K562 (cell line): ENCODE measurements around the gene ATF5. TPM values are rescaled to one million over a fixed set of nuclear protein-coding genes. Genes with fewer than 3 reads are reported as not detected.
A peak's percentile ranks its signal among the peaks of the same experiment; 100 is the strongest.

ENCODE experiments used
- BRD4 ChIP-seq: fragments of 200-600 bp; sonication (generic); IDR thresholded peaks from 2 replicates; pipeline ENCODE4 v1.6.1; 2017; ENCODE audit warnings: inconsistent platforms
- NBN ChIP-seq: fragments of 450-650 bp; IDR thresholded peaks from 2 replicates; pipeline ENCODE4 v1.6.1; 2016; ENCODE audit warnings: low read depth, mild to moderate bottlenecking
- NCOA6 ChIP-seq: fragments of 450-650 bp; IDR thresholded peaks from 2 replicates; pipeline ENCODE4 v1.6.1; 2017; ENCODE audit warnings: mild to moderate bottlenecking
- PBX2 ChIP-seq, 2 experiments: IDR thresholded peaks in 1 of 2; conservative IDR thresholded peaks in 1 of 2; 2 replicates each; pipeline ENCODE4 v1.6.1; 2016; ENCODE audit warnings: low read depth in 2 of 2, mild to moderate bottlenecking in 1 of 2, missing compliant biosample characterization in 1 of 2, missing genetic modification characterization in 1 of 2, moderate library complexity in 1 of 2
- RAD21 ChIP-seq, 2 experiments: fragments of 250-450 bp in 1 of 2; fragments of 450-650 bp in 1 of 2; sonication (Bioruptor Pico) in 1 of 2; formaldehyde crosslinking in 1 of 2; IDR thresholded peaks in 1 of 2; conservative IDR thresholded peaks in 1 of 2; 2 replicates each; pipeline versions ENCODE4 v1.4.0 to v1.8.0; 2020 to 2022; ENCODE audit warnings: mild to moderate bottlenecking in 2 of 2, moderate library complexity in 1 of 2
- RREB1 ChIP-seq: fragments of 250-450 bp; sonication (Bioruptor Pico); IDR thresholded peaks from 2 replicates; pipeline ENCODE4 v1.4.0; 2020
- SAFB2 ChIP-seq: fragments of 200-400 bp; formaldehyde crosslinking; IDR thresholded peaks from 2 replicates; pipeline ENCODE4 v1.6.1; 2018; ENCODE audit warnings: borderline replicate concordance, low read length, low read depth, moderate library complexity; ENCODE audit not compliant: severe bottlenecking
- ZNF518B ChIP-seq: fragments of 250-450 bp; sonication (Bioruptor Pico); IDR thresholded peaks from 2 replicates; pipeline ENCODE4 v1.5.0; 2021; ENCODE audit warnings: mild to moderate bottlenecking, moderate library complexity
- ZNF586 ChIP-seq: fragments of 450-650 bp; formaldehyde crosslinking; conservative IDR thresholded peaks from 2 replicates; pipeline ENCODE4 v1.4.0; 2020; ENCODE audit warnings: mild to moderate bottlenecking, moderate library complexity
- ZNF830 ChIP-seq: fragments of 250-450 bp; sonication (Bioruptor Pico); IDR thresholded peaks from 2 replicates; pipeline ENCODE4 v1.5.0; 2021; ENCODE audit warnings: mild to moderate bottlenecking
- polyA plus RNA-seq, 8 experiments: library from polyadenylated mRNA; depleted of rRNA in 4 of 8; stranded (reverse) in 5 of 8; unstranded in 3 of 8; fragments of >200 nt; fragmentation: Nextera tagmentation in 2 of 8; fragmentation: Illumina TruSeq in 1 of 8; extraction: Ambion mirVana in 2 of 8; extraction: Trizol in 1 of 8; gene quantifications; 2 replicates each; pipeline versions ENCODE4 v1.2.1 to v1.2.3, GENCODE V29; 2011 to 2014; ENCODE audit warnings: inconsistent platforms in 1 of 8, missing spikeins in 1 of 8
- total RNA-seq, 7 experiments: library from RNA; depleted of rRNA in 6 of 7; stranded (reverse); fragments of >200 nt in 6 of 7; fragmentation: Illumina TruSeq in 2 of 7; extraction: Trizol in 2 of 7; gene quantifications; 2 replicates each; pipeline versions ENCODE4 v1.2.1 to v1.2.3, GENCODE V29; 2011 to 2021; ENCODE audit warnings: low replicate concordance in 1 of 7

Gene ATF5
- total and polyA plus RNA-seq, 9 of the 15 experiments (the other 6 are each of a cell fraction or from before 2014, with no cell fraction given), result 3.0 to 57.6 (median 11.1) TPM

GRCh38 chr19:49924004-49924880 is 4.8 kb upstream of the ATF5 start (continued):
- no peak for TF ChIP-seq PBX2 (CRISPR knock-in tag; IDR thresholded peaks at IDR 0.05; ENCODE audit: low read depth)
- 0 out of 2 replicates have a peak, but pooled peaks have one; percentile 5 for TF ChIP-seq PBX2 (tag; conservative IDR thresholded peaks at IDR 0.05; ENCODE audit: low read depth)
- 0 out of 2 replicates have a peak, but pooled peaks have one; percentile 37 for TF ChIP-seq RREB1 (CRISPR knock-in tag)
- TF ChIP-seq BRD4, result peak; percentile 58; the same call in 1 of the 2 replicates
- TF ChIP-seq NBN, result no peak; the same call in 1 of the 2 replicates
- TF ChIP-seq SAFB2, result no peak
- TF ChIP-seq ZNF518B (CRISPR knock-in tag), result no peak
- TF ChIP-seq RAD21 (CRISPR knock-in tag; conservative IDR thresholded peaks at IDR 0.05 in 1 of 2, IDR thresholded peaks at IDR 0.05 in 1 of 2), result peak; percentile 15 to 35; a peak in 1 of 4 replicates
- peak; percentile 99 for TF ChIP-seq ZNF586 (CRISPR knock-in tag)
- no peak for TF ChIP-seq ZNF830
- no peak for TF ChIP-seq NCOA6
